IPS DF 19.7 (cell line): ENCODE data around the gene BIRC5.

Experiments used
- DNase-seq: peaks from one replicate; pipeline ENCODE4 v3.0.0-alpha.2; 2013; ENCODE audit warnings: low read depth, low spot score

BIRC5 gene

GRCh38 chr17:78272914-78273258, 58.8 kb downstream of the BIRC5 start:
- DNase-seq = no peak

- no peak for DNase-seq
These were observed 59.8 kb downstream of the BIRC5 start for GRCh38 chr17:78273813-78274212.
